COR-L47 (cell line): ENCODE data around the gene TPST1.
"Not testable (repeated sequence)": the region's sequence is repeated elsewhere in the genome, so short reads cannot be mapped to it uniquely, and the experiment has no call there.

Source experiments
- DNase-seq: peaks from one replicate; lab custom pipeline; 2025; lab: John Stamatoyannopoulos, UW

The TPST1 gene

DNA sequence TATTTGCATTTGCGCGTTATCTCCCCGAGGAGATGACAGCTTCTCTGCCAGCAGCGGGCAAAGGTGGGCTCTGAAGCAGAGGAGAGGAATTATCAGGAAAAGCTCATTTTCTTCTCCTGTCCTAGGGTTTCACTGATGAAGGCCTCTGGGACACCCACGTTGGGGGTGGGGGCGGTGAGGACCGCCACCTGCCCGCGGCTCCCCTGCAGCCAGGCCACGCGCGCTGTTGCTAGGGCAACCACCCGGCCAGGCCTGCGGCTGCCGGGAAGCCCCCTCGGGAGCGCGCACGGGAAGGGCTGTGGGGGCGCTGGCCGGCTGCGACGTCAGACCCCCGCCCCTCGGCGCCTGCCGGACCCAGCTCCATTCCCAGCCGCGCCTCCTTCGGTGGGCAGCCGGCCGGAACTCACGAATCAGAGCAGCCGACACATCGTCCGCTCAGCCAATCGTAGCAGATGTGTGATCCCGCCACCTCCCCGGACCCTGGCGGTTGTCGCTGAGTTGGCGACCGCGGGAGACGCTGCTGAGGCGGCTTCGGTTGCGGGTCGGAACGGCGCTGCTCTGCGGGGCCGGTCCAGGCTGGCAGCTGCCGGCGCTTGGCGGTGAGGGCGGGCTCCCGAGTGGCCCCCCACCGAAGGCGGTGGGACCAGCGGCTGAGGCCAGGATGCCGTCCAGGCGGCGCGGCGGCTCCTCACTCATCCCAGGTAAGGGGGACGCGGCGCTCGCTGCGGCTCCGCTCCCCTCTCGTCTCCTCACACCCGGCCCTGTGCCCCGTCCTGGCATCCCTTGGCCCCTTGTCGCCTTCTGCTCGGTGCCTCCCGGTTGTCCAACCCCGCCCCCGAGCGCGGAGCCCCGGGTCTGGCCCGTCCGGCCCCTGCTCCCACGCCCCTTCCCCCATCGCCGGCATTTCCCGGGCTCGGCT, at the start of gene TPST1:
Gene TPST1, plus strand, starts transcription at position 513 of the 919 bp plus-strand sequence. CDS start 35,092 bp downstream, outside the sequence.
- DNase-seq: peak; percentile 97

DNA sequence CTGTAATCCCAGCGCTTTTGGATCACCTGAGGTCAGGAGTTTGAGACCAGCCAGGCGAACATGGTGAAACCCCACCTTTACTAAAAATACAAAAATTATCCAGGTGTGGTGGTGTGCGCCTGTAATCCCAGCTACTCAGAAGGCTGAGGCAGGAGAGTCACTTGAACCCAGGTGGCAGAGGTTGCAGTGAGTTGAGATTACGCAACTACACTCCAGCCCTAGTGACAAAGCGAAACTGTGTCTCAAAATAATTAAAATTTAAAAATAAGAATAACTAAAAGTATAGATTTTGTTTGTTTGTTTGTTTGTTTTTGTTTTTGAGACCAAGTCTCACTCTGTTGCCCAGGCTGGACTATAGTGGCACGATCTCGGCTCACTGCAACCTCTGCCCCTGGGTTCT, 49.1 kb upstream of the TPST1 start:
- not testable (repeated sequence) for DNase-seq

- no peak for DNase-seq
Measured at GRCh38 chr7:66157060-66157459, 48.1 kb upstream of the TPST1 start.

GRCh38 chr7:66162622-66163021, 42.5 kb upstream of the TPST1 start:
- no peak for DNase-seq

GRCh38 chr7:66163186-66163610, 41.9 kb upstream of the TPST1 start:
- no peak for DNase-seq

GRCh38 chr7:66164356-66164755, 40.8 kb upstream of the TPST1 start:
- no peak for DNase-seq

DNA sequence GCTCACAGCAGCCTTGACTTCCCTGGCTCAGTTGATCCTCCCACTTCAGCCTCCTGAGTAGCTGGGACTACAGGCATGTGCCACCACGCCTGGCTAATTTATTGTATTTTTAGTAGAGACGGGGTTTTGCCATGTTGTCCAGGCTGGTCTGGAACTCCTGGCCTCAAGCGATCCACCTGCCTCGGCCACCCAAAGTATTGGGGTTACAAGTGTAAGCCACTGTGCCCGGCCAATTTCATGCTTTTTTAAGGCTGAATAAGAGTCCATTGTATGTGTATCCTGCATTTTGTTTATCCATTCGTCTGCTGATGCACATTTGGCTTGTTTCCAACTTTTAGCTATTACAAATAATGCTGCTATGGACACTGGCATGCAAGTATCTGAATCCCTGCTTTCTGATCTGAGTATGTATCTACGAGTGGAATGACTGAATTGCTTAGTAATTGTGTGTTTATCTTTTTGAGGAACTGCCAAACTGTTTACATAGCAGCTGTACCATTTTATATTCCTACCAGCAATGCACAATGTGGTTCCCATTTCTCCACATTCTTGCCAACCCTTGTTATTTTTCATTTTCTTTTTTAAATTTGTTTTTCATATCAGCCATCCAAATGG, 37.3 kb upstream of the TPST1 start:
- peak; percentile 49 for DNase-seq

DNA sequence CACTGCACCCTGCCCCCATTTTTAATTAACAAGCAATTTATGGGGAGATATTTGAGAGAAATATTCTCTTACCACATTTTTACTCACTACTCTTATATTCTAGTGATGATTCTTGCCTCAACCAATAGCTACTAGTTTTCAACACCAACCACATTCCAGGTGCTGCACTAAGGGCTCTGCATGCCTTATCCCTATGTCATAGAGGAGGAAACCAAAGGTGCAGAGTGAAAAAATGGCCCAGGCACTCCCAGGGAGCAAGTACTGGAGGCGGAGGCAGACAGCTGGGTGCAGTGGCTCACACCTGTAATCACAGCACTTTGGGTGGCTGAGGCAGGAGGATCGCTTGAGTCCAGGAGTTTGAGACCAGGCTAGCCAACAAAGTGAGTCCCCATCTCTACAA, 35.5 kb upstream of the TPST1 start:
- no peak for DNase-seq

GRCh38 chr7:66170309-66171231, 34.6 kb upstream of the TPST1 start:
- no peak for DNase-seq

GRCh38 chr7:66172536-66173401, 32.4 kb upstream of the TPST1 start:
- DNase-seq: not testable (repeated sequence)

DNA sequence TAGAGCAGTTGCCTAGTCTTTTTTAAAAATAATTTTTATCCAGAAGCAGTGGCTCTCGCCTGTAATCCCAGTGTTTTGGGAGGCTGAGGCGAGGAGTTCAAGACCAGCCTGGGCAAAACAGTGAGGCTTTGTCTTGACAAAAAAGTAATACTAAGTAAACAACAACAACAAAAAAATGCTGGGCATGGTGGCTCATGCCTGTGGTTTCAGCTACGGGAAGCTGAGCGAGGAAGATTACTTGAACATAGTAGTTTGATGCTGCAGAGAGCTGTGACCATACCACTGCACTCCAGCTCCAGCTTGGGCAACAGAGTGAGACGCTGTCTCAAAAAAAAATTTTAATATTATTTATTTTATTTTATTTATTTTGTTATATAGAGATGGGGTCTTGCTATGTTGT, 31.3 kb upstream of the TPST1 start:
- DNase-seq: no peak

DNA sequence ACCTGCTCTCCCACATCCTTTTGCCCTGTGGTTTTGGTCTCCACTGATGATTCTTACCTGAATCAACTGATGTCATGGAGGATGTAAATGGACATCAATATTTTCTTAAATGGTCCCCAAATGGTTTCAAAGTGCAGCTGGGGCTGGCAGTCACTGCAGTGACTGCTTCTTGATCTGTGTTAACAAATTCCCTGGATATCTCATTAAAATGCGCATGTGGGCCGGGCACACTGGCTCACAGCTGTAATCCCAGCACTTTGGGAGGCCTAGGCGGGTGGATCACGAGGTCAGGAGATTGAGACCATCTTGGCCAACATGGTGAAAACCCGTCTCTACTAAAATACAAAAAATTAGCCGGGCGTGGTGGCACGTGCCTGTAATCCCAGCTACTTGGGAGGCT, 30.1 kb upstream of the TPST1 start:
- not testable (repeated sequence) for DNase-seq

- DNase-seq: no peak
Measured at GRCh38 chr7:66176914-66177313, 28.2 kb upstream of the TPST1 start.

- DNase-seq: no peak
Measured at GRCh38 chr7:66178258-66178657, 26.9 kb upstream of the TPST1 start.

GRCh38 chr7:66181329-66181728, 23.8 kb upstream of the TPST1 start:
- DNase-seq: no peak

DNA sequence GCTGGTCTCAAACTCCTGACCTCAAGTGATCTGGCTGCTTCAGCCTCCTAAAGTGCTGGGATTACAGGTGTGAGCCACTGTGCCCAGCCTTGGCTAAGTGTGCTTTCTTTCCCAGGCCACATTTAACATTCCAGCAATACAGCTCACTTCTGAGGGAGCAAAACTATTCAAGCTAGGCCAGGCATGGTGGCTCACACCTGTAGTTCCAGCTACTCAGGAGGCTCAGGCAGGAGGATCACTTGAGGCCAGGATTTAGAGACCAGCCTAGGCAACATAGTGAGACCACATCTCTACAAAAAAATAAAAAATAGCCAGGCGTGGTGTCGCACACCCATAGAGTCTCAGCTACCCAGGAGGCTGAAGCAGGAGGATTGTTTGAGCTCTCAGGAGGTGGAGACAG, 23.3 kb upstream of the TPST1 start:
- DNase-seq: no peak

DNA sequence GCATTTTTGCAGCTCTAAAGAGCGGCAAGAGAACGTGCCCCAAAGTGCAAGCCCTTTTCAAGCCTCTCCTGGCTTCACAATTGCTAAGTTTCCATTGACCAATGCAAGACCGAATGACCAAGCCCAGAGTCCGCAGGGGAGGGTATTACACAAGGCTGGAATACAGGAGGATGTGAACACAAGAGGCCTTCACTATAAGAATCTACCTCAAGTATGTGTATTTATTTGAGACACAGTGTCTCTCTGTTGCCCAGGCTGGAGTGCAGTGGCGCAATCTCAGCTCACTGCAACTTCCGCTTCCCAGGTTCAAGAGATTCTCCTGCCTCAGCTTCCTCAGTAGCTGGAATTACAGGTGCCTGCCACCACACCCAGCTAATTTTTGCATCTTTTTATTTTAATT, 22.2 kb upstream of the TPST1 start:
- no peak for DNase-seq

DNA sequence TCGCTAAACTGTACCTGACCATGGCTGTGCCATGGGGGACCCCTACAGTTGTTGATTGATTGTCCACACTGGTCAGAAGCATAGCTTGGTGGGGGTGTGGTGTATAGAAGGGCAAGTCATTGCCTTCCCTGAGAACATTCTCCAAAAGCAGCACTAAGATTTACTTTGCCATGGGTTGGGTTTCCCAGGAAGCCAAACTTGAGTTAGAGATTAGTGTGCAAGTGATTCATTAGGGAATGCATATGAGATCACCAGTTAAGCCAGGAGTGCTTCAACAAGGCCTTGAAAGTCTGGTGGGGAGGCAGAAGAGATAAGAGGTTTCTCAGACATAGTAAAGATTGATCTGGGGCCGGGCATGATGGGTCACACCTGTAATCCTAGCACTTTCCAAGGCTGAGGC, 21.4 kb upstream of the TPST1 start:
- DNase-seq: no peak

GRCh38 chr7:66185680-66186187, 19.4 kb upstream of the TPST1 start:
- no peak for DNase-seq

GRCh38 chr7:66186991-66187390, 18.1 kb upstream of the TPST1 start:
- DNase-seq: no peak

DNA sequence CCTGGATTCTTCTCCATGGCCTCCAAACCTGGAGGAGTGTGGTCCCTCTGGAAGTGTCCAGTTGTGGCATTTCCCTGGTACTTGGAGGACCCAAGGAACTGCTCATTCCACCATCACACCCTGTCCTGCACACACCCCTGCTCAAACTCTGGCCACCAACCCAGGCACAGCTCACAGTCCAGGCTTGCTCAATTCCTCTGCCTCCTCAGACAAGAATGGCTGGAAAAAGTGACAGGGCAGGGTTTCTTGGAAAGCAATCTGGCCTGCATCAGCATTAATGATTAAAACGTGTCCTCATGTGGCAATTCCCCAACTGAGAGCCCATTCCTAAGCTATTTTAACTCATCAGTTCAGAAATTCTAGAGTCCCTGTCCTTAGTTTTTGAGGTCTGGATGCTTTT, 17.2 kb upstream of the TPST1 start:
- DNase-seq: no peak
